ENCODE measurements around the gene EML1.

EML1 gene

DNA sequence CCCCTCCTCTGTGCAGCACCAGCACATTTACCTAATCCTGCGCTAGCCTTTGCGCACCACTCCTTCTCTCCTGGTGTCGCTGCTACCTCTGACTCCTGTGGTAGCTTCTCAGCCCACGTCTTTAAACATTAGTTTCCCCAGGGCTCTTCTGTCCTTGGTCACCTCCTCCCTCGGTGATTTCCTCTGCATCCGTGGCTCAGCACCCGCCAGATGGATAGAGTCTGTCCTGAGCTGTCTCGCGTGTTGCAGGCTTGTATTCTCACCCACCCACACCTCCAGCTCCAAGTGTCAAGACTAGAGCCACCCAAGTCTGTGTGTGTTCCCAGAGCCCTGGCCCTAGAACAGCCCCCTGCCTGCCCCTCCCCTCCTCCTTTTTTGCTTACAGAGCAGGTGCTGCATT, 83.2 kb downstream of the EML1 start:
- DNase-seq, result no peak

- DNase-seq, result no peak
Observed at GRCh38 chr14:99878563-99878962, 85.3 kb downstream of the EML1 start.

DNA sequence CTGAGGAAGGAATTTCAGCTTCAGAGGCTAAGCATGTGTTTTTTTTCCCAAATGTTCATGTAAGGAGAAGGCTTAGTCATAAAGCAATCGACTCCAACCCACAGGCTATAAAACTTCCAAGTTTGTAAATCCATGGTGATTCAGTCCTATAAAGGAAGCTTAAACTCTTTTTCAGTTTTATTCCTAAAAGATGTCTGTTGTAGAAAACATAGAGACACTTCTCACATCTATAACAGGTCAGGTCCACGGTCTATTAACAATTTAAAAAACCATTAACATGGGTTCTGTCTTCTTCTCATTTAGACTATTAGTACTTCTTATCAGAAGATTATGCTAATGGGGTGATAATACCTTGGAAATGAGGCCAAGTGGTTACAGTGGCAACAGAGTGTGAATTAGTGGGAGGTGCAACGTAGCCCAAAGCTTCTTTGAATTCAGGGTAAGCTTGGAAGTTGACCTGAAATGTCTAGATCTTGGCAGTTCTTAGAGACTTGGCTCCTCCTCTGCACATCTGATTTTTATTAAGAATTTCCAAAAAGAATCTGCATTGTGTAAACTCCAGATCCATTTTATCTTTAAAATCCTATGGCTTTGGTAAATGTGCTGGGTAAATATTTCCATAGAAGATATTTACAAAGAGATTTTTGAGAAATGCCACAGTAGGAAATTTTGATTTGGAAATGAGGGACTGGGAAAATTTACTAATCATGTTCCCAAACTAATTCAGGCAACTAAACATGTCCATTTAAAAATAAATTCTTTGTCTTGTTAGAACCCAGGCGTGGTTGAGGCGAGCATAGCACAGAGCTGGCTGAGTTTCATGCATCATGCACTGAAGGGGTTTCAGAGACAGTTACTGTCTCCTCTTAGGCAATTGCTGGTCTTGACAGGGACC, 86.4 kb downstream of the EML1 start:
- no peak for DNase-seq

GRCh38 chr14:99880651-99881420, 87.6 kb downstream of the EML1 start:
- no peak for DNase-seq

DNA sequence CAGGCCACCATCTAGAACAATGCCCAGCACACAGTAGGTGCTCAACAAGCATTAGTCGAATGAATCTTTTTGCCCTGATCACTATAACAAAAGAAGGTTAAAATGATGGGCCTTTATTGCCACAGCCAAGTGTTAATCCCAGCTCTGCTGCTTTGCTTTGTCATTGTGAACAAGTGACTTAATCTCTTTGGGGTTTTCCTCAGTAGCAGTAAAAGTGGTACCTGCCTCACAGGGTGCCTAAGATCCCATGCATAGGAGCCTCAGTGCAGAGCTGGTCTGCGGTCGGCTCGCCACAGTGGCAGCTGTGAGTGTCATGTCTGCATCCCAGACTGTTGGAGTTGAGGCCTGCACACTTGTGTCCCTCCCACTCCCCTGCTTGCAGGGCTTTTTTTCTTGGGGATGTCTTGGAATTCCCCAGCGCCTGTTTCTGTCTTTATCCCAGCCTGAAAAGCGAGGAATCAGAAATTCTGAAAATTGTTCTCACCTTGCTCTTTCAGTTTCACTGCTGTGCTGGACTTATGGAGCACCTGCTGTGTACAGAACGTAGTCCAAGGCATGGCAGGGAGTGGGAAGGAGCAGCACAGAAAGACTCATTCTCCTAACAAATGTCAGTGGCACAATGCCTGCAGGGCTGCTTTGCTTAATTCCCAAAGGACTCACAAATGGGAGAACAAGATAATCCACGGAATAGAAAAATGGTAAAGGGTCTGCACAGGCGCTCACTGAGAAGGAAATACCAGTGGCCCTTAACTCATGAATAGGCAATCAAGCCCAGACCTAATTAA, 90.8 kb downstream of the EML1 start:
- DNase-seq, result no peak

DNA sequence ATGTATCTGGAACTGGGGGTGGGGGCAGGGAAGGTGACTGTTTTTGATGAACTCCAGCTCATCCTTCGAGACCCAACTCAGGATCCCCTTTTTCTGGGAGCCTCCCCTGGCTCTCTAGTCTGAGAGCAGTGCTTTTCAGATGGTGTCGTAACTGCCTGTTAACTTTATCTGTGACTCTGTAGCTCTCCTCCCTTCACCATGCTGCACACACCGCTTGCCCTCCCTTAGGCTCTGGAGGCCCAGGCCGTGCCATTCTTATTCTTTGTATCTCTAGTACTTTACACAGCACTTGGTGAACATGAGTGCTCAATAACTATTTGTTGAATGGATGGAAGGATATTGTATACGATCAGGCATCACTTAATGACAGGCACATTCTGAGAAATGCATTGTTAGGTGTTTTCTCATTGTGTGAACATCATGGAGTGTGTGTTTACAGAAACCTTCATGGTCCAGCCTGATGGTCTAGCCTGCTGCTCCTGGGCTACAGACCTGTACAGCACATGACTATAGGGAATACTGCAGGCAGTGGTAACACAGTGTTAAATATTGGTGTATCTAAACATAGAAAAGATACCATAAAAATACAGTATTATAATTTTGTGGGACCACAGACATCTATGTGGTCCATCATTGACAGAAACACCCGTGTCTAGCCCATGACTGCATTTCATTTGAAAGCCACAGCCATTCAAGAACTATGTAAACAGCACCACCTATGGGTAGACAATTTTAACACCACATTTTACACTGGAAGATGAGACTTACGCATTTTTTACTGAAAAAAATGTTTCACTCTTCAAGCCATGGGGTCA, 91.8 kb downstream of the EML1 start:
- DNase-seq, result no peak

GRCh38 chr14:99885649-99885958, 92.4 kb downstream of the EML1 start:
- no peak for DNase-seq

DNA sequence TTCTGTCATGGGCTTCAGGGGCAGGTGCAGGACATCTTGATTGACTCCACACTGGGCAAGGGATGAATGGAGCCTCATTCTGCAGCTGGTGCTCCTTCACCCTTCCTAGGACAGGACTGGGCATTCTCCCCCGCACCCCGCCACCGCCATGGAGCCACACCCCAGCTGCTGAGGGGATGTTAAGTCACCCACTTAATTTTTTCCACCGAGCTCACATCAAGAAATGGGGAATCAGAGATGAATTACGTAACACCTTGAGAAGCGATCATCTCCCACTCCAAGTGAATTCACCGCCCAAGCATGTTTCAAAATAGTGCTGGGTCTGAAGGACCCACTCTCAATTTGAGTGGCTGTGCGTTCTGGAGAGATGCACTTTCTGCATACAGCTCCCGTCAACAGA, 94.2 kb downstream of the EML1 start:
- no peak for DNase-seq

DNA sequence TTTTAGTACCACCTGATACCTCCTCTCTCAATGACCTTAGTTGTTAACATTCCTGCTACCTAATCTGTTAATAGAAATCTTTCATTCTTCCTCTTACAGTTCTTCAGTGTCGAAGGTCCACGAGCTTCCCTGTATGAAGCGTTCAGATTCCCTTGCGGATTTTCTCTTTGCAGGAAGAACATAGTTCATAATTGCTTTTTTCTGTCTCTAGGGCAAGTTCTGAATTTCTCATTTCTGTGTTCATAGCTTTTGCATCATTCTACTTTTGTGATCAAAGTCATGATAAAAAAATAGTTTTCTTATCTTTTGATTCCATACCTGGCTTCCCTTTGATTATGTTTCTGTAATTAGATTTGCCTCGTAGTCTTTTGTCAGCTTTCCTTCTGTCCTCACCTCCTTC, 94.9 kb downstream of the EML1 start:
- no peak for DNase-seq

GRCh38 chr14:99889268-99889667, 96.1 kb downstream of the EML1 start:
- no peak for DNase-seq

- no peak for DNase-seq
Observed at GRCh38 chr14:99891266-99891665, 98.1 kb downstream of the EML1 start.

GRCh38 chr14:99891900-99892299, 98.7 kb downstream of the EML1 start:
- DNase-seq, result no peak

GRCh38 chr14:99892406-99892805, 99.2 kb downstream of the EML1 start:
- DNase-seq, result no peak

DNA sequence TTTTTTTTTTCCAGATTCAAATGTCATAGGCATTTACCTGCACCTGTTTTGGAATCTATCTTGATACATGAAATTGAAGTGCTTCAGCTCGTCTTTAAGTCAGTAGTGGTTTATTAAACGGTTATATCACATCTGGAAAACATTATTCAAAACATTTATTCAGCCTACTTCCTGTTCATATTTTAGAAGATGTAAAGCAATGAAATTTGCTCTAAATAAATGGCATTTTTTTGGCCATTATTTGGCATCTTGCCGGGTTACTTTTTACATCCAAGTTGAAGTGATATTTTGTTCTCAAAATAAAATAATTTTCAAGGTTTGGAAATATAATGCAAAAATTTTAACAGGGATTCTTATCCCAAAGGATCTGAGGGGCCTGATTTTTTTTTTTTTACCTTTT, 103.1 kb downstream of the EML1 start:
- DNase-seq, result no peak

- DNase-seq, result no peak
Observed at GRCh38 chr14:99899578-99900178, 106.5 kb downstream of the EML1 start.

GRCh38 chr14:99902925-99903324, 109.7 kb downstream of the EML1 start:
- DNase-seq, result no peak

DNA sequence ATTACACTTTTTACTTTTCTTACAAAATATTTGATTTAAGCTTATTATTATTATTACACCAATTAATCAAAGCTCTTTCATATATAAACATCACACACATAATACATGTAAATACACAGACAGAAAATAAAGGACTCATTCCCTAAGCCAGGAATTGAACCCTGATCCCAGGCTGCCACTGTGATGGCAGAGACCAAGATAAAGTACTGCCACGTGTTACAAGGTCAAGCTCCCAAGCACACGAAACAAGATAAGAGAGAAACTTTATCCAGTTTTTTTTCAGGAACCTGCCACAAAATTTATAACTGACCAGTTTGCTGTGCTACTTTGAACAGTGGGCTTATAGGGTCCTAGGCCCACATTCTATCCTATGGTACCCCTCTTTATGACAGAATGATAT, 111.3 kb downstream of the EML1 start:
- DNase-seq, result no peak

GRCh38 chr14:99905121-99905520, 111.9 kb downstream of the EML1 start:
- no peak for DNase-seq

DNA sequence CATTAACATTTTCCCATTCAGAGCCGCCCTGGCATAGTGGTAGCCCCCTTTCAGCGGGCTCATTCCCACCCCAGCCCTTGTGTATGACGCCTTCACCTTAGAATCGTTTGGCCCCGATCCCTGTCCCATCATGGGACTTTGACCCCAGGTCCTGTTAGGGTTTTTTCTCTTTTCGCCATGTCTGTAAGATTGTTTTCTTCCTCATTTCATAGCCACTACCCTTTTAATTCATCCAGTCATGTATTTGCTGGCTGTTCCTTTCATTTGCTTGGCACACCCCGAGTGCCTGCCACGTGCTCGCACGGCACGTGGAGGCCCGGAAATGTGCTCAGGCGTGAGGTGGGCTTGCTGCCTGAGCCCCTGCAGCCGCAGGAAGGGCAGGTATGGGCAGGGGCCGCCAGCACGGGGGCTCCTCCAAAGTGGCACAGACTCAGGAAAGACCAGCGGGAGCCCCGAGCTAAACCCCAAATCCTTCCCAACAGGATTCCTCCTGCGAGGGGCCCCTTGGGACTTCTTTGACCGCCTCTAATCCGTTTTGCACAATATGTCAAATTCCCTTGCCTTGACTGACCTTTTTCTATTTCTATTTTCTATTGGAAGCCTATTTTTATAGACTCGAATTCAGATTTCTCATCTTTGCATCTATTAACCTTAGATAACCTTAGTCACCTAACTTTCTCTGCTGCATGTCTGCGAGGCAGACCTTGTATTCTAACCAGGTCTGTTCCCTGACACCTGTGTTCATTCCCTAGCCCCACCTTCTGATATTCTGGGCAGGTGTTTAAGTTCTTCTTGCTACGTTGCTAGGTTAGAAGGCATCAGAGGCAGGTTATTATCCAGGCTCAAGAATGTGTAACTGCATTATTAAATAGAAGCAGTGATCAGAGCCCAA, 114.8 kb downstream of the EML1 start:
- no peak for DNase-seq

DNA sequence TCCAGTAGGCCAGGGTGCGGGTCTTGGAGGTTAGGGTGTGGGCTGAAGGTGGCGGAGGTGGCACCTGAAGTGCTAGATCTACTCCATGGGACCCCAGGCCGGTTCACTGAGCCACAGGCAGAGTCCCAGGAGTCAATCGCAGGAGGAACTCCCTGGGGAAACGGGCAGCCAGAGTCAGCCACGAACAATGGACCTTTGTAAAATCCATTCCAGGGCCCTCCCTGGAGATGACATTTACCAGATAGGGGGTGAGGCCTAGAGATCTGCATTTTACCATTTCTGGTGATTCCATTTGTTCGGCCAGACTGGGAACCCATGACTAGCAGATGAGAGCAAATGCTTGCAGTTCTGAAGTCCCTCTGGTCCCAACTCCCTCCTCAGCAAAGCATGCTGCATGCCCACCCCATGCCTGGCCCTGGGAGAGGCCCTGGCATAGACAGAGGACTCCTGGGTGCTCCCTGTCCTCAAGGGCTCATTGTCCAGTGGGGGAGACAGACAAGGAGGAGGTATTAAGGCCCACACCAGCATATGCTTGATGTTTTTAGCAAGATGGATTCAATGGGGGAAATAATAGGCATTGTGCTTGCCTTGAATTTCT, 115.5 kb downstream of the EML1 start:
- no peak for DNase-seq
